Ascending aorta (tissue), 2 donors: Measurements from ENCODE around the gene ANGPTL2. TPM values are rescaled to one million over a fixed set of nuclear protein-coding genes. Genes with fewer than 3 reads are reported as not detected.

Experiments used
- DNase-seq, 2 donors: peaks; one replicate each; pipeline ENCODE4 v3.0.0-alpha.2; 2019; ENCODE audit warnings: low spot score in 2 of 2
- H3K27ac ChIP-seq, 2 donors: fragments of 200-600 bp; sonication (generic); one replicate each; pipeline ENCODE4 v1.5.1; 2016 to 2017; ENCODE audit warnings: mild to moderate bottlenecking in 1 of 2
- H3K27me3 ChIP-seq: fragments of 200-600 bp; sonication (generic); one replicate; pipeline ENCODE4 v1.5.1; 2017
- H3K36me3 ChIP-seq, 2 donors: fragments of 200-600 bp; sonication (generic); one replicate each; pipeline ENCODE4 v1.5.1; 2016
- H3K4me1 ChIP-seq, 2 donors: fragments of 200-600 bp; sonication (generic); one replicate each; pipeline ENCODE4 v1.5.1; 2016 to 2017; ENCODE audit warnings: mild to moderate bottlenecking in 1 of 2
- H3K4me3 ChIP-seq, 2 donors: fragments of 200-600 bp; sonication (generic); one replicate each; pipeline ENCODE4 v1.5.1; 2016 to 2017; ENCODE audit warnings: mild to moderate bottlenecking in 1 of 2
- H3K9me3 ChIP-seq, 2 donors: fragments of 200-600 bp; sonication (generic); one replicate each; pipeline ENCODE4 v1.5.1; 2016
- intact Hi-C: fragments of 100-400 bp; cut with DNase I; formaldehyde crosslinking; loops from one replicate; pipeline ENCODE4 v1.15.1; 2023
- total RNA-seq: library from RNA; depleted of rRNA; stranded (reverse); fragments of >200 nt; gene quantifications from one replicate; pipeline ENCODE4 v1.1.0, GENCODE V29; 2016
- TF ChIP-seq, protein P1 (sequence below), 3 experiments: fragments of 200-600 bp in 2 of 3; fragments of 450-650 bp in 1 of 3; sonication (generic) in 2 of 3; IDR thresholded peaks; one replicate each; pipeline ENCODE4 v1.5.1; 2016 to 2019; ENCODE audit warnings: antibody characterized with exemption in 3 of 3, mild to moderate bottlenecking in 1 of 3, moderate library complexity in 1 of 3

ANGPTL2 gene
- total RNA-seq, 1 donor from 2014 or later = 19.6 TPM

- H3K4me3 ChIP-seq = no peak overlapping the region
These were observed 45.3 kb upstream of the ANGPTL2 start for GRCh38 chr9:127167560-127168326.

DNA sequence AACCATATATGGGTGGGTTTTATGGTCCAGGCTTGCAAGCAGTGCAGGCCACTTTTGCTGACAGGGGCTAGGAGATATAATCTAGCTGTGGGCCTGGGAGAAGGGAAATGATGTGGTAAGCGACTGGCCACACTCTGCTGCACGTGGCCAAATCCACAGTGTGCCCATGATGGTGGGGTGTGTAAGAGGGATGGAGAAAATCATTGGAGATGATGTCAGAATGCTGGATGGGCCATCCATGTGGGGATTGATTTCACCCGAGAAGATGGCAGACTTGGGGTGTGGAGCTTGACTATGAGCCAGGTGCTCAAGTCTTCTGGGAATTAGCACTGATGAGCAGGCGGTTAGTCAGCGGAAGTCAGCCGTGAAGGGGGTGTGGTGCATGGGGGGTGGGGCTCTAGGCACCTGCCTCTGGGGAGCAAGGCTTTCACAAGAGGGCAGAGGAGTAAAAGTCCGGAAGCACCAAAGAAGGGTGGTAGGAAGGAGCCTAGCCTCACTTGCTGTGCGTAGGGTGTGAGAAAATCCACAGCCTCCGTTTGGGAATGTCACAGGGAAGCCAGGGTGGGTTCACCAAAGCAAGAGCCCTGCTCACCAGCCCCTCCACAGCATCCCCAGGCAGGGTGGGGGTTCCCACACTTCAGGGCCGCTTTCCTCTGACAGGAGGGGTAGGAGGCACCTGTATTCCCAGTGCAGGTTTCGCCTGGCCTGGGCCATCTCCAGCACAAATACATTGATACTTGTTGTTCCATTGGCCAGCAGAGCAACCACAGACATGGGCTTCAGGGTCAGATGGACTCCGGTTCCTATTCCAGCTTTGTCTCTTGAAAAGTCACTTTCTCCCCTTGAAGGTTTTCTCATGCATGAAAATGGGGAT is 44.5 kb upstream of the ANGPTL2 start:
- Histone ChIP-seq H3K27me3 (no peaks in the 10 kb centered on the region), H3K4me1 (peaks cover 0 to 5% of the 10 kb centered on the region in 2 donors), H3K36me3 (no peaks in the 10 kb centered on the region), H3K9me3 (no peaks in the 10 kb centered on the region), H3K4me3 (no peak overlapping the region), H3K27ac (no peak overlapping the region)
- intact Hi-C loops = no loop called here
- TF ChIP-seq, protein P1, sequence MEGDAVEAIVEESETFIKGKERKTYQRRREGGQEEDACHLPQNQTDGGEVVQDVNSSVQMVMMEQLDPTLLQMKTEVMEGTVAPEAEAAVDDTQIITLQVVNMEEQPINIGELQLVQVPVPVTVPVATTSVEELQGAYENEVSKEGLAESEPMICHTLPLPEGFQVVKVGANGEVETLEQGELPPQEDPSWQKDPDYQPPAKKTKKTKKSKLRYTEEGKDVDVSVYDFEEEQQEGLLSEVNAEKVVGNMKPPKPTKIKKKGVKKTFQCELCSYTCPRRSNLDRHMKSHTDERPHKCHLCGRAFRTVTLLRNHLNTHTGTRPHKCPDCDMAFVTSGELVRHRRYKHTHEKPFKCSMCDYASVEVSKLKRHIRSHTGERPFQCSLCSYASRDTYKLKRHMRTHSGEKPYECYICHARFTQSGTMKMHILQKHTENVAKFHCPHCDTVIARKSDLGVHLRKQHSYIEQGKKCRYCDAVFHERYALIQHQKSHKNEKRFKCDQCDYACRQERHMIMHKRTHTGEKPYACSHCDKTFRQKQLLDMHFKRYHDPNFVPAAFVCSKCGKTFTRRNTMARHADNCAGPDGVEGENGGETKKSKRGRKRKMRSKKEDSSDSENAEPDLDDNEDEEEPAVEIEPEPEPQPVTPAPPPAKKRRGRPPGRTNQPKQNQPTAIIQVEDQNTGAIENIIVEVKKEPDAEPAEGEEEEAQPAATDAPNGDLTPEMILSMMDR (IDR thresholded peaks at IDR 0.05) = no peak
- DNase-seq = no peak

More at GRCh38 chr9:127167560-127168326, 45.3 kb upstream of the ANGPTL2 start:
- Histone ChIP-seq H3K4me1 (peaks cover 0 to 5% of the 10 kb centered on the region in 2 donors), H3K27me3 (no peaks in the 10 kb centered on the region), H3K36me3 (no peaks in the 10 kb centered on the region), H3K27ac (no peak overlapping the region), H3K9me3 (no peaks in the 10 kb centered on the region)
- DNase-seq = no peak
- intact Hi-C loops = no loop called here
- TF ChIP-seq, protein P1 (IDR thresholded peaks at IDR 0.05) = no peak

DNA sequence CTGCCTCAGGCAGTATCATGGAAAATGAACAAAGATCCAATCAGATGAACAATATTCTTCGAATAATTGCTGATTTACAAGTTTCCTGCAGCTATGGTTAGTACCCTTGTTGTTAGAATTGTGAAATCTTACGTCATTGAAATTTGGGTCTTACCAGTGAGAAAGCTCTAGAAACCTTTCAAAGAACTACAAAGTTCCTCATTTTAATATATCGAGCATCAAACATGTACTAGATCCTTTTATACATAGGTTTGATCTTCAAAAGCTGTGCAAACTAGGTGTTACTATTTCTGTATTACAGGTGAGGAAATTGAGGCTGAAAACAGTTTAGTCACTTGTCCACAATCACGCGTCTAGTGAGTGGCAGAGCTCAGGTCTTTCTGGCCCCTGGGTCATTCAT is 43.7 kb upstream of the ANGPTL2 start:
- H3K27ac ChIP-seq = no peak overlapping the region
- TF ChIP-seq, protein P1 (IDR thresholded peaks at IDR 0.05) = no peak
- H3K9me3 ChIP-seq = no peaks in the 10 kb centered on the region
- H3K4me3 ChIP-seq = no peak overlapping the region
- intact Hi-C loops = no loop called here
- no peak for DNase-seq
- no peaks in the 10 kb centered on the region for H3K36me3 ChIP-seq
- peaks cover 0 to 5% of the 10 kb centered on the region in 2 donors for H3K4me1 ChIP-seq
- H3K27me3 ChIP-seq = no peaks in the 10 kb centered on the region

DNA sequence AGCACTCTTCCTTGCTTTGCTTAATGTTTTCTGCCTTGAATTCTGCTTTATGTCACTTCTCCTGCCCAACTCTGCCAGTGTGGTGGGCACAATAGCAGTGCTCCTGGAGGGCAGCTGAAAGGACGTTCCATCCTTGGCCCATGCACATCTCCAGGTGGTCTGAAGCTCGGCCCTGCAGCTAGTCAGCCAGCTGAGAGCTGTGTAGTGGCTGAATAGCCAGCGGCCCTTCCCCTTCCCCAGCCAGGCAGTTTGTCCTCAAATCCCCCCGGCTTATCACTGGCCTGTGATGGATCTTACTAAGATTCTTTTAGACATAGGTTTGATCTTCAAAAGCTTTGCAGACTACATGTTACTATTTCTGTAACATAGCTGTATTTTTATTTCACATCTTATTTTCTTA is 42.7 kb upstream of the ANGPTL2 start:
- Histone ChIP-seq H3K4me1 (peaks cover 0 to 5% of the 10 kb centered on the region in 2 donors), H3K4me3 (no peak overlapping the region), H3K36me3 (no peaks in the 10 kb centered on the region), H3K27me3 (no peaks in the 10 kb centered on the region), H3K27ac (no peak overlapping the region), H3K9me3 (no peaks in the 10 kb centered on the region)
- TF ChIP-seq, protein P1 (IDR thresholded peaks at IDR 0.05) = no peak
- DNase-seq = peak in 1 of 2 donors; percentile 39
- intact Hi-C loops = no loop called here

GRCh38 chr9:127163409-127163808 is 41.0 kb upstream of the ANGPTL2 start:
- TF ChIP-seq, protein P1 (IDR thresholded peaks at IDR 0.05) = no peak
- intact Hi-C loops = no loop called here
- no peaks in the 10 kb centered on the region for H3K9me3 ChIP-seq
- H3K4me3 ChIP-seq = no peak overlapping the region
- no peaks in the 10 kb centered on the region for H3K36me3 ChIP-seq
- peaks cover 0 to 5% of the 10 kb centered on the region in 2 donors for H3K4me1 ChIP-seq
- H3K27ac ChIP-seq = no peak overlapping the region
- H3K27me3 ChIP-seq = no peaks in the 10 kb centered on the region
- no peak for DNase-seq
